GM21619 (cell line): ENCODE data around the gene CPNE2.
"Not testable (repeated sequence)": the region's sequence is repeated elsewhere in the genome, so short reads cannot be mapped to it uniquely, and the experiment has no call there.

Experiments used
- ATAC-seq: cut with Tn5 transposase; IDR thresholded peaks from one replicate; pipeline ENCODE4 v1.9.1; 2021; ENCODE audit not compliant: unreplicated experiment

The CPNE2 gene

GRCh38 chr16:57091975-57092785 lies at the start of gene CPNE2:
Gene CPNE2 (plus strand): TSS chr16:57092583. CDS start chr16:57110743, 18,160 bp downstream.
- no peak for ATAC-seq

- ATAC-seq = no peak
Observed at GRCh38 chr16:57043248-57043647, 49.1 kb upstream of the CPNE2 start.

- ATAC-seq = no peak
Observed at GRCh38 chr16:57044931-57045693, 47.3 kb upstream of the CPNE2 start.

- ATAC-seq = no peak
Observed at GRCh38 chr16:57045694-57046381, 46.5 kb upstream of the CPNE2 start.

GRCh38 chr16:57048095-57048494 lies 44.3 kb upstream of the CPNE2 start:
- no peak for ATAC-seq

GRCh38 chr16:57049678-57050077 lies 42.7 kb upstream of the CPNE2 start:
- ATAC-seq = peak; percentile 45

GRCh38 chr16:57051696-57052228 lies 40.6 kb upstream of the CPNE2 start:
- ATAC-seq = no peak

- no peak for ATAC-seq
Observed at GRCh38 chr16:57053206-57053605, 39.2 kb upstream of the CPNE2 start.

- ATAC-seq = no peak
Observed at GRCh38 chr16:57054338-57054737, 38.0 kb upstream of the CPNE2 start.

GRCh38 chr16:57054771-57055170 lies 37.6 kb upstream of the CPNE2 start:
- ATAC-seq = no peak

GRCh38 chr16:57055671-57056070 lies 36.7 kb upstream of the CPNE2 start:
- no peak for ATAC-seq

GRCh38 chr16:57058291-57058861 lies 34.0 kb upstream of the CPNE2 start:
- no peak for ATAC-seq

- no peak for ATAC-seq
Observed at GRCh38 chr16:57060323-57061083, 31.9 kb upstream of the CPNE2 start.

GRCh38 chr16:57061084-57061905 lies 31.1 kb upstream of the CPNE2 start:
- no peak for ATAC-seq

- ATAC-seq = no peak
Observed at GRCh38 chr16:57062329-57062728, 30.1 kb upstream of the CPNE2 start.

- not testable (repeated sequence) for ATAC-seq
Observed at GRCh38 chr16:57063189-57063588, 29.2 kb upstream of the CPNE2 start.

GRCh38 chr16:57064995-57065394 lies 27.4 kb upstream of the CPNE2 start:
- no peak for ATAC-seq

GRCh38 chr16:57066625-57067024 lies 25.8 kb upstream of the CPNE2 start:
- ATAC-seq = no peak

- no peak for ATAC-seq
Observed at GRCh38 chr16:57067347-57067746, 25.0 kb upstream of the CPNE2 start.
